Erythroblast (primary cell): ENCODE measurements around the gene XPNPEP2.

ENCODE experiments used
- DNase-seq, 2 experiments: peaks; one replicate each; lab custom pipeline; 2025; lab: John Stamatoyannopoulos, UW
- GATA1 ChIP-seq: IDR thresholded peaks from 2 replicates; pipeline ENCODE4 v1.6.1; 2011; ENCODE audit warnings: low read depth, mild to moderate bottlenecking, control low read depth, low read length, moderate library complexity
- POLR2A ChIP-seq: IDR thresholded peaks from 2 replicates; pipeline ENCODE4 v1.6.1; 2011; ENCODE audit warnings: mild to moderate bottlenecking, low read length

Gene XPNPEP2

GRCh38 chrX:129738466-129739308 is at the start of gene XPNPEP2:
Gene XPNPEP2 (plus strand): TSS chrX:129738979. CDS start chrX:129739214, 235 bp downstream.
- no peak for TF ChIP-seq POLR2A
- no peak for TF ChIP-seq GATA1
- no peak for DNase-seq

- DNase-seq = no peak
- TF ChIP-seq GATA1 (no peak), POLR2A (no peak)
These were observed 49.0 kb upstream of the XPNPEP2 start for GRCh38 chrX:129689796-129690195.

GRCh38 chrX:129690435-129690834 is 48.3 kb upstream of the XPNPEP2 start:
- DNase-seq = no peak
- TF ChIP-seq POLR2A (no peak), GATA1 (no peak)

GRCh38 chrX:129693354-129693753 is 45.4 kb upstream of the XPNPEP2 start:
- TF ChIP-seq POLR2A (no peak), GATA1 (no peak)
- DNase-seq = no peak

GRCh38 chrX:129694805-129695204 is 44.0 kb upstream of the XPNPEP2 start:
- TF ChIP-seq POLR2A = no peak
- no peak for TF ChIP-seq GATA1

GRCh38 chrX:129695535-129695934 is 43.2 kb upstream of the XPNPEP2 start:
- DNase-seq = no peak

More at GRCh38 chrX:129694805-129695204, 44.0 kb upstream of the XPNPEP2 start:
- no peak for DNase-seq

GRCh38 chrX:129695937-129696336 is 42.8 kb upstream of the XPNPEP2 start:
- DNase-seq = no peak
- TF ChIP-seq GATA1 (no peak), POLR2A (no peak)

More at GRCh38 chrX:129695535-129695934, 43.2 kb upstream of the XPNPEP2 start:
- no peak for TF ChIP-seq POLR2A
- TF ChIP-seq GATA1 = no peak

- DNase-seq = no peak
- no peak for TF ChIP-seq GATA1
- no peak for TF ChIP-seq POLR2A
These were observed 42.2 kb upstream of the XPNPEP2 start for GRCh38 chrX:129696463-129697155.

- DNase-seq = no peak
- TF ChIP-seq GATA1 = no peak
- TF ChIP-seq POLR2A = no peak
These were observed 41.5 kb upstream of the XPNPEP2 start for GRCh38 chrX:129697204-129697829.

- TF ChIP-seq GATA1 = no peak
- TF ChIP-seq POLR2A = no peak
These were observed 40.6 kb upstream of the XPNPEP2 start for GRCh38 chrX:129698150-129698549.

GRCh38 chrX:129700536-129700935 is 38.2 kb upstream of the XPNPEP2 start:
- TF ChIP-seq POLR2A (no peak), GATA1 (no peak)
- no peak for DNase-seq

More at GRCh38 chrX:129698150-129698549, 40.6 kb upstream of the XPNPEP2 start:
- DNase-seq = no peak

GRCh38 chrX:129701624-129702069 is 37.1 kb upstream of the XPNPEP2 start:
- TF ChIP-seq GATA1 (no peak), POLR2A (no peak)
- DNase-seq = no peak

GRCh38 chrX:129704491-129704890 is 34.3 kb upstream of the XPNPEP2 start:
- DNase-seq = no peak
- no peak for TF ChIP-seq GATA1
- no peak for TF ChIP-seq POLR2A
